Thyroid gland (tissue), 4 donors: ENCODE data around the gene EHBP1L1. TPM values are rescaled to one million over a fixed set of nuclear protein-coding genes. Genes with fewer than 3 reads are reported as not detected.

Experiments
- DNase-seq, 2 donors: peaks; one replicate each; pipeline ENCODE4 v3.0.0-alpha.2; 2019
- H3K27ac ChIP-seq, 3 donors: fragments of 200-600 bp; sonication (generic); 1 replicate in 2 of 3; 2 replicates in 1 of 3; pipeline ENCODE4 v1.5.1; 2016 to 2019; ENCODE audit warnings: mild to moderate bottlenecking in 1 of 3, moderate library complexity in 1 of 3
- H3K27me3 ChIP-seq: fragments of 200-600 bp; sonication (generic); one replicate; pipeline ENCODE4 v1.5.1; 2019
- H3K36me3 ChIP-seq, 2 donors: fragments of 200-600 bp; sonication (generic); one replicate each; pipeline ENCODE4 v1.5.1; 2016 to 2019
- H3K4me1 ChIP-seq, 2 donors: fragments of 200-600 bp; sonication (generic); one replicate each; pipeline ENCODE4 v1.5.1; 2017 to 2019
- H3K4me3 ChIP-seq, 3 donors: fragments of 200-600 bp; sonication (generic); replicated peaks in 1 of 3; 1 replicate in 2 of 3; 2 replicates in 1 of 3; pipeline ENCODE4 v1.5.1; 2016; ENCODE audit warnings: mild to moderate bottlenecking in 1 of 3
- H3K9me3 ChIP-seq: fragments of 200-600 bp; sonication (generic); one replicate; pipeline ENCODE4 v1.5.1; 2017
- CTCF ChIP-seq, 6 experiments: fragments of 200-600 bp in 3 of 6; fragments of 450-650 bp in 3 of 6; sonication (generic) in 3 of 6; IDR thresholded peaks; one replicate each; pipeline ENCODE4 v1.5.1; 2016 to 2019; ENCODE audit warnings: antibody characterized with exemption in 6 of 6, mild to moderate bottlenecking in 2 of 6, inconsistent platforms in 1 of 6, moderate library complexity in 1 of 6
- POLR2A ChIP-seq, 2 donors: fragments of 450-650 bp; IDR thresholded peaks; one replicate each; pipeline ENCODE4 v1.6.1; 2017; ENCODE audit warnings: antibody characterized with exemption in 2 of 2, mild to moderate bottlenecking in 2 of 2, moderate library complexity in 1 of 2
- WGBS, 2 donors: methylation state at CpG; one replicate each; pipeline ENCODE4 v1.1.5; 2017; 5-methylcytosine and 5-hydroxymethylcytosine counted together
- intact Hi-C: fragments of 100-400 bp; cut with DNase I; formaldehyde crosslinking; loops from one replicate; pipeline ENCODE4 v1.15.1; 2023
- total RNA-seq, 4 donors: library from RNA; depleted of rRNA; stranded (reverse); fragments of >200 nt; gene quantifications; one replicate each; pipeline ENCODE4 v1.2.3, GENCODE V29; 2016

The EHBP1L1 gene
- total RNA-seq, 4 donors from 2014 or later: 8.6 to 18.8 (median 12.0) TPM

- WGBS, 2 donors: 96% methylated on average over 8 to 16 of the region's 16 CpGs
- Histone ChIP-seq H3K27ac (no peak overlapping the region), H3K4me3 (no peak overlapping the region), H3K27me3 (no peaks in the 10 kb centered on the region), H3K4me1 (peaks cover 0 to 4% of the 10 kb centered on the region in 2 donors), H3K36me3 (peaks cover 72 to 86% of the 10 kb centered on the region in 2 donors), H3K9me3 (no peaks in the 10 kb centered on the region)
- intact Hi-C loops: no loop called here
- TF ChIP-seq POLR2A (IDR thresholded peaks at IDR 0.05): no peak
- TF ChIP-seq CTCF (IDR thresholded peaks at IDR 0.05): no peak
- DNase-seq: no peak
These were observed 46.2 kb downstream of the EHBP1L1 start for GRCh38 chr11:65622011-65622410.

GRCh38 chr11:65623177-65623576 lies 47.3 kb downstream of the EHBP1L1 start:
- TF ChIP-seq CTCF (IDR thresholded peaks at IDR 0.05) (no peak), POLR2A (IDR thresholded peaks at IDR 0.05) (no peak)
- Histone ChIP-seq H3K4me3 (no peak overlapping the region), H3K27me3 (no peaks in the 10 kb centered on the region), H3K36me3 (peaks cover 76 to 86% of the 10 kb centered on the region in 2 donors), H3K9me3 (no peaks in the 10 kb centered on the region), H3K4me1 (no peaks in the 10 kb centered on the region), H3K27ac (no peak overlapping the region)
- no peak for DNase-seq
- intact Hi-C loops: no loop called here
- WGBS, 2 donors: 79 to 96% methylated on average over 8 to 13 of the region's 14 CpGs

GRCh38 chr11:65623852-65624616 lies 48.2 kb downstream of the EHBP1L1 start:
- H3K27ac ChIP-seq: no peak overlapping the region
- DNase-seq: no peak
- no peaks in the 10 kb centered on the region for H3K4me1 ChIP-seq
- 94 to 95% methylated on average over 19 to 25 of the region's 25 CpGs for WGBS, 2 donors
- H3K27me3 ChIP-seq: no peaks in the 10 kb centered on the region
- intact Hi-C loops: no loop called here
- H3K36me3 ChIP-seq: peaks cover 76 to 86% of the 10 kb centered on the region in 2 donors
- no peak overlapping the region for H3K4me3 ChIP-seq
- H3K9me3 ChIP-seq: no peaks in the 10 kb centered on the region
- TF ChIP-seq CTCF (IDR thresholded peaks at IDR 0.05): no peak
- TF ChIP-seq POLR2A (IDR thresholded peaks at IDR 0.05): no peak

GRCh38 chr11:65624931-65625627 lies 49.2 kb downstream of the EHBP1L1 start:
- Histone ChIP-seq H3K9me3 (no peaks in the 10 kb centered on the region), H3K36me3 (peaks cover 76 to 86% of the 10 kb centered on the region in 2 donors), H3K27me3 (no peaks in the 10 kb centered on the region), H3K4me1 (no peaks in the 10 kb centered on the region), H3K27ac (no peak overlapping the region), H3K4me3 (no peak overlapping the region)
- no peak for DNase-seq
- intact Hi-C loops: no loop called here
- WGBS, 2 donors: 93 to 96% methylated on average over 11 to 25 of the region's 30 CpGs
- TF ChIP-seq POLR2A (IDR thresholded peaks at IDR 0.05): no peak
- no peak for TF ChIP-seq CTCF (IDR thresholded peaks at IDR 0.05)
